Keratinocyte (primary cell): ENCODE measurements around the gene ZNF534. TPM values are rescaled to one million over a fixed set of nuclear protein-coding genes. Genes with fewer than 3 reads are reported as not detected.

Source experiments
- DNase-seq: peaks from one replicate; pipeline ENCODE4 v3.0.0-alpha.2; 2011; ENCODE audit warnings: low read depth, missing footprints, low spot score
- FAIRE-seq: peaks from 2 replicates; lab custom pipeline; 2011; peaks lifted over from hg19 to GRCh38; lab: Jason Lieb, UNC
- H2AFZ ChIP-seq: 2 replicates; pipeline ENCODE4 v1.6.0; 2012; ENCODE audit warnings: low read length, control low read depth, inconsistent platforms; ENCODE audit not compliant: control insufficient read depth
- H3K27ac ChIP-seq: 2 replicates; pipeline ENCODE4 v1.5.1; 2011; ENCODE audit warnings: low read length; ENCODE audit not compliant: control insufficient read depth, insufficient read depth
- H3K27me3 ChIP-seq: 3 replicates; pipeline ENCODE4 v1.6.0; 2011; ENCODE audit warnings: low read length; ENCODE audit not compliant: control insufficient read depth, insufficient read depth; ENCODE audit errors: extremely low read depth
- H3K36me3 ChIP-seq, 2 experiments: 2 replicates in 1 of 2; 3 replicates in 1 of 2; pipeline ENCODE4 v1.5.1; 2011; ENCODE audit warnings: low read length in 2 of 2, mild to moderate bottlenecking in 1 of 2; ENCODE audit not compliant: control insufficient read depth in 2 of 2, insufficient read depth in 2 of 2; ENCODE audit errors: extremely low read depth in 1 of 2
- H3K4me1 ChIP-seq: 3 replicates; pipeline ENCODE4 v1.5.1; 2011; ENCODE audit warnings: low read length; ENCODE audit not compliant: control insufficient read depth, insufficient read depth; ENCODE audit errors: extremely low read depth
- H3K4me2 ChIP-seq: 3 replicates; pipeline ENCODE4 v1.6.0; 2011; ENCODE audit warnings: low read depth, low read length; ENCODE audit not compliant: control insufficient read depth, insufficient read depth; ENCODE audit errors: extremely low read depth
- H3K4me3 ChIP-seq, 3 experiments: fragments of 200-600 bp in 1 of 3; sonication (generic) in 1 of 3; 2 replicates in 2 of 3; 3 replicates in 1 of 3; pipeline ENCODE4 v1.5.1; 2011 to 2016; ENCODE audit warnings: low read length in 3 of 3, mild to moderate bottlenecking in 3 of 3, control low read depth in 2 of 3, inconsistent platforms in 1 of 3, low read depth in 1 of 3, mixed read lengths in 1 of 3, mixed run types in 1 of 3, moderate library complexity in 1 of 3; ENCODE audit not compliant: control insufficient read depth in 2 of 3, insufficient read depth in 2 of 3; ENCODE audit errors: extremely low read depth in 1 of 3
- H3K79me2 ChIP-seq: 2 replicates; pipeline ENCODE4 v1.6.0; 2012; ENCODE audit warnings: low read length; ENCODE audit not compliant: control insufficient read depth, insufficient read depth
- H3K9ac ChIP-seq: 3 replicates; pipeline ENCODE4 v1.6.0; 2011; ENCODE audit warnings: low read length; ENCODE audit not compliant: control insufficient read depth, insufficient read depth; ENCODE audit errors: extremely low read depth
- H3K9me1 ChIP-seq: 3 replicates; pipeline ENCODE4 v1.6.0; 2011; ENCODE audit warnings: low read length; ENCODE audit not compliant: control insufficient read depth, insufficient read depth; ENCODE audit errors: extremely low read depth
- H3K9me3 ChIP-seq: 2 replicates; pipeline ENCODE4 v1.5.1; 2012; ENCODE audit warnings: low read depth, low read length; ENCODE audit not compliant: control insufficient read depth
- H4K20me1 ChIP-seq: 3 replicates; pipeline ENCODE4 v1.6.0; 2011; ENCODE audit warnings: low read length; ENCODE audit not compliant: control insufficient read depth, insufficient read depth; ENCODE audit errors: extremely low read depth
- EZH2 ChIP-seq: IDR thresholded peaks from one replicate; pipeline ENCODE4 v1.6.1; 2012; ENCODE audit warnings: inconsistent platforms, mild to moderate bottlenecking, low read length, moderate library complexity
- dilution Hi-C: fragments of 300-500 bp; cut with MboI; formaldehyde crosslinking; loops from one replicate; pipeline ENCODE4 v1.7.0; 2020; ENCODE audit warnings: low sequenced_read_pairs; ENCODE audit not compliant: extremely low pct_ligation_motif_present
- polyA minus RNA-seq, 3 experiments: library from RNA; depleted of rRNA, polyadenylated mRNA; stranded (reverse); fragments of >200 nt; gene quantifications; 1 replicate in 1 of 3; 2 replicates in 1 of 3; 3 replicates in 1 of 3; pipeline ENCODE4 v1.2.3, GENCODE V29; 2011
- polyA plus RNA-seq, 5 experiments: library from polyadenylated mRNA; depleted of rRNA in 3 of 5; stranded (reverse) in 3 of 5; stranded (forward) in 1 of 5; unstranded in 1 of 5; fragments of >200 nt; gene quantifications; 1 replicate in 1 of 5; 2 replicates in 3 of 5; 3 replicates in 1 of 5; pipeline versions ENCODE4 v1.2.1 to v1.2.3, GENCODE V29; 2011 to 2012; ENCODE audit warnings: missing spikeins in 2 of 5, low read depth in 1 of 5, low replicate concordance in 1 of 5
- TF ChIP-seq, protein P1 (sequence below), 3 experiments: IDR thresholded peaks in 1 of 3; conservative IDR thresholded peaks in 1 of 3; optimal IDR thresholded peaks in 1 of 3; 2 replicates in 2 of 3; 3 replicates in 1 of 3; pipeline versions ENCODE3 to v1.5.1; 2011; ENCODE audit warnings: low read length in 3 of 3, mild to moderate bottlenecking in 3 of 3, moderate library complexity in 2 of 3, control low read depth in 1 of 3, inconsistent platforms in 1 of 3; ENCODE audit not compliant: insufficient read depth in 2 of 3; ENCODE audit errors: extremely low read depth in 1 of 3

ZNF534 gene
- polyA plus RNA-seq, result 0.05 TPM in 1 of 3 replicates, not detected in the others
- polyA plus RNA-seq (2011; ENCODE audit: low read depth), result not detected
- not detected in 2 replicates for polyA plus RNA-seq (2011; cell fraction: cytosol; rRNA removed)
- polyA plus RNA-seq (2011; cell fraction: nucleus; rRNA removed), result 0.07 TPM in 1 of 2 replicates, not detected in the other
- polyA plus RNA-seq (2012; ENCODE audit: low replicate concordance), result not detected in 2 replicates
- not detected in 3 replicates for polyA minus RNA-seq
- not detected for polyA minus RNA-seq (2011; cell fraction: cytosol; rRNA and poly(A)+ RNA removed)
- not detected in 2 replicates for polyA minus RNA-seq (2011; cell fraction: nucleus; rRNA and poly(A)+ RNA removed)

DNA sequence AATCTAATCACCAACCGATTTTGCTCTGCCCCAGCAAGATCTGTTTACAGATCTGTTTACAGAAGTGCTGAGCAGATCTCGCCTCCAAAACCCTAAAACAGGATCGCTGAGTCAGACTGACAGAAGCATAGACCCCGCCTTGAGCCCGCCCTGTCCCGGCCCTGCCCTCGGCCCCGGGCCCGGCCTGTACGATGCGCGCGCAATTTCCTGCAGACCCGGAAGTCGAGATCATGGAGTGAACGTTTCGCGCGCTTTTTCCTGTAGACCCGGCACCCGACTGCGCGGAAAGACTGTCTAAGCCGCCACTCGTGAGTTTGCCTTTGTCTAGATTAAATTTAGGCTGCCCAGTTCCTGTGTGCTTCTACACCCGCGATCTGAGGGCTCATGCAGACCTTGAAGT, at the start of gene ZNF534:
Gene ZNF534, plus strand, starts transcription at position 212 of the 400 bp plus-strand sequence. CDS start 2,327 bp downstream, outside the sequence.
- Histone ChIP-seq H4K20me1 (no peaks in the 10 kb centered on the region), H3K9me3 (peaks cover 6% of the 10 kb centered on the region), H2AFZ (no peak within 1 kb of the TSS), H3K9ac (no peak within 1 kb of the TSS), H3K27me3 (no peaks in the 10 kb centered on the region), H3K36me3 (no peaks in the 10 kb centered on the region), H3K4me3 (no peak within 1 kb of the TSS), H3K4me1 (no peaks in the 10 kb centered on the region), H3K27ac (no peak within 1 kb of the TSS), H3K79me2 (no peaks in the 10 kb centered on the region), H3K4me2 (no peak within 1 kb of the TSS), H3K9me1 (no peaks in the 10 kb centered on the region)
- dilution Hi-C loops, result no loop called here
- DNase-seq (no peak), FAIRE-seq (no peak)
- TF ChIP-seq, protein P1, sequence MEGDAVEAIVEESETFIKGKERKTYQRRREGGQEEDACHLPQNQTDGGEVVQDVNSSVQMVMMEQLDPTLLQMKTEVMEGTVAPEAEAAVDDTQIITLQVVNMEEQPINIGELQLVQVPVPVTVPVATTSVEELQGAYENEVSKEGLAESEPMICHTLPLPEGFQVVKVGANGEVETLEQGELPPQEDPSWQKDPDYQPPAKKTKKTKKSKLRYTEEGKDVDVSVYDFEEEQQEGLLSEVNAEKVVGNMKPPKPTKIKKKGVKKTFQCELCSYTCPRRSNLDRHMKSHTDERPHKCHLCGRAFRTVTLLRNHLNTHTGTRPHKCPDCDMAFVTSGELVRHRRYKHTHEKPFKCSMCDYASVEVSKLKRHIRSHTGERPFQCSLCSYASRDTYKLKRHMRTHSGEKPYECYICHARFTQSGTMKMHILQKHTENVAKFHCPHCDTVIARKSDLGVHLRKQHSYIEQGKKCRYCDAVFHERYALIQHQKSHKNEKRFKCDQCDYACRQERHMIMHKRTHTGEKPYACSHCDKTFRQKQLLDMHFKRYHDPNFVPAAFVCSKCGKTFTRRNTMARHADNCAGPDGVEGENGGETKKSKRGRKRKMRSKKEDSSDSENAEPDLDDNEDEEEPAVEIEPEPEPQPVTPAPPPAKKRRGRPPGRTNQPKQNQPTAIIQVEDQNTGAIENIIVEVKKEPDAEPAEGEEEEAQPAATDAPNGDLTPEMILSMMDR (optimal IDR thresholded peaks at IDR 0.05 in 1 of 3, IDR thresholded peaks at IDR 0.05 in 1 of 3, conservative IDR thresholded peaks at IDR 0.05 in 1 of 3; ENCODE audit: extremely low read depth in 1 of 3, insufficient read depth in 2 of 3, low read length in 3 of 3), result no peak
- no peak for TF ChIP-seq EZH2

DNA sequence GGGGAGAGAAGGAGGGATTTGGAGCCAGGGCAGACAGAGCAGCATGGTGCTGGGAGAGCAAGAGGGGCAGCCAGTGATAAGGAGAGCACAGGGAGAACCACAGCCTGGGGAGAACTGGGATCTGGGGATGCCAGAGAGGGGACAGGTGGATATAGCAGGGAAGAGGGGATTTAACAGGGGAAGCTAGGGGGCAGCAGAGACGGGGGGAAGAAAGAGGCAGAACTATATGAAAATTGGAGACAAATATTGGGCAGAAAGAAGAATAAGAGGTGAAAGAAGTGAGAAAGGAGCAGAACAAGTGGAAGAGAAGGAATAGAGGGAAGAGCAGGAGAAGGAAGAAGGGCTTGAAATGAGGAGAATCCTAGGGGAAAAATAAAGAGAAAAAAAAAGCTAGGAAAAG, 37.8 kb upstream of the ZNF534 start:
- DNase-seq (no peak), FAIRE-seq (no peak)
- Histone ChIP-seq H3K4me3 (no peak overlapping the region), H3K27ac (no peak overlapping the region), H2AFZ (no peak overlapping the region), H3K9ac (no peak overlapping the region), H4K20me1 (no peaks in the 10 kb centered on the region), H3K9me3 (peaks cover 7% of the 10 kb centered on the region), H3K79me2 (no peaks in the 10 kb centered on the region), H3K4me2 (no peak overlapping the region), H3K36me3 (no peaks in the 10 kb centered on the region), H3K27me3 (no peaks in the 10 kb centered on the region), H3K9me1 (no peaks in the 10 kb centered on the region), H3K4me1 (no peaks in the 10 kb centered on the region)
- dilution Hi-C loops, result no loop called here
- TF ChIP-seq, protein P1 (optimal IDR thresholded peaks at IDR 0.05 in 1 of 3, IDR thresholded peaks at IDR 0.05 in 1 of 3, conservative IDR thresholded peaks at IDR 0.05 in 1 of 3; ENCODE audit: extremely low read depth in 1 of 3, insufficient read depth in 2 of 3, low read length in 3 of 3), result no peak
